ENCODE measurements around the gene PCSK5.
"Not testable (repeated sequence)": the region's sequence is repeated elsewhere in the genome, so short reads cannot be mapped to it uniquely, and the experiment has no call there.

Gene PCSK5

DNA sequence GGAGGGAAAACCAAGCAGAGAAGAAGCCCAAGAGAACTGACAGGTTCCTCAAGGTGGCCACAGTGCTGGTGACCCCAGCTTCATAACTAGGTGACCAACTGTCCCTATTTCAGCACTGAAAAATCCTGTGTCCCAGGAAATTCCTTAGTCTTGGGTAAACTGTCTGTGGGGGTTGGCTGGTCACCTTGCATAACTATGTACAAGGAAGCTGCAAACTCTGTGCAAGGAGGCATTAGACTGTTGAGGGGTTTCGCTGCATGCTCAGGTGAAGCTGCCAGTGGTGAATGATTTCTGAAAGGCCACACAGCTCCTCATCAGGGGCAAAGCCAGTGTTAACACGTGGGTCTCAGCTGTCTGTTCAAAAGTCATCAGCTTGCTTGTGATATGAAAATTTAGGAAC lies 36.9 kb downstream of the PCSK5 start:
- no peak for DNase-seq

DNA sequence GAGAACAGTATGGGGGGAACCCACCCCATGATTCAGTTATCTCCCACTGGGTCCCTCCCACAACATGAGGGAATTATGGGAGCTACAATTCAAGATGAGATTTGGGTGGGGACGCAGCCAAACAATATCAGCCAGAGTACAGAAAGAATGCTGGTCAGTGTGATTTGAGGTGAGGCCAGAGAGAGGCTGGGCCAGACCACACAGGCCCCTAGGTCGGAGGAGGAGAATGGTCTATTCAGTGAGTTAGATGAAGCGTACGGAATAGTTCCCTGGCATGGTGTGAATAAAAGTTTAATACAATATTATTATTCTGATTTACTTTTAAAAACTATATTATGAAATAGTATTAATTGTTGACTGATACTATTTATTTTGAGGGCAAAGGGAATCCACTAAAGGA lies 39.7 kb downstream of the PCSK5 start:
- no peak for DNase-seq

DNA sequence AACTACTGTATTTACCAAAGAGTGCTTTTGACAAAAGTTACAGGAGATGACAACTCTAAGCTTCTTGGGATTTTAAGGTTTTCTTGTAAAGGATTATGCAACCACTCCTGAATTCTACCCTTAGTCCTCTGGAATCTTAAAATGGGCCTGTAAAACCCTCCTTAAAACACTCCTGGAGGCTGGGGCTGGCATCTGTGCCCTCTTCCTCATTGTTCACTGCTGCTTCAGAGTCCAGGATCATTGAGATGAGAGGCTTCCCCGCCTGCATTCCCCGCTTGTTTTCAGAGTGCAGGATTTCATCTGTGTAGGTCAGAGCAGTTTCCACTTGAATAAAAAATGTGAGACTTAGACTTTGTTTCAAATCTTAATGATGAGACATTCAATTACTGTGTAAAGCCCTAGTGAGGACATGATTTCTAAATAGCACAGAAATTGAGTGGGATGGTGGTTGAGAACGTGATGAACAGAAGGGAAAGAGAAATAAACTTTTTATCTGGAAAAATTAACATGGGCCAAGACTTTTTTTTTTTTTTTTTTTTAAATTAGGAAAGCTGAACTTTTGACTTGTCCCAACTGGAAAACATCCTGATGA lies 40.4 kb downstream of the PCSK5 start:
- no peak for DNase-seq

DNA sequence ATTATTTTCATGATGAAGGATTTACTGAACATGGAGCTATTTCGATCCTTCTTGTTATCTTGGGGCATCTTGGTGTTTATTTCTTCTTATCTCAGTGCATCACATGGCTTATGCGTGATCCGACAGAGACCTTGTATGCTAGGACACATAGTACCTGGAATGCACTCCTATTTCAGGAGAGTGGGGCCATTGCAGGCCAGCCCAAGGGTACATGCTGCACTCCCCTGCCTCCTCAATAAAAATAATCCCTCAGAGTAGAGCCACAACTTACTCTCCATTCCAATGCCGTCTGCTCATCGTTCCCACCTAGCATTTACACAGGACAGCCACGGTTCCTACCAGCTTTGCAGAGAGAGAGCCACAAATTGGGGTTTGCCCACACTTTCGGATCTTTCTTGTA lies 43.5 kb downstream of the PCSK5 start:
- DNase-seq, result no peak

DNA sequence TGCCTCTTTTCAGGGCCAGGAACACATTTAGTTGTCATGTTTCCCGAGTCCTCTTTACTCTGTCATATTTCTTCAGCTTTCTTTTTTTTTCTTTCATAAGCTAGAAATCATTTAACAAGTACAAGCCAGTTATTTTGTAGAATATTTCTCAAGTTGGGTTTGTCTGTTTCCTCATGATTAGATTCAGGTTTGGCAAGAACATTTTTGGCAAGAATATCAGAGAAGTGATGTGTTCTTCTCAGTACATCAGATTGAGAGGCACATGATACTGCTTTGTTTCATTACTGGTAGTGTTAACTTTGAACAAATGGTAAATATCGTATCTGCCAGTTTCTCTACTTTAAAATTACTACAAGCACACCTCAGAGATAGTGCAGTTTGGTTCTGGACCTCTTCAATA lies 45.1 kb downstream of the PCSK5 start:
- DNase-seq, result no peak

DNA sequence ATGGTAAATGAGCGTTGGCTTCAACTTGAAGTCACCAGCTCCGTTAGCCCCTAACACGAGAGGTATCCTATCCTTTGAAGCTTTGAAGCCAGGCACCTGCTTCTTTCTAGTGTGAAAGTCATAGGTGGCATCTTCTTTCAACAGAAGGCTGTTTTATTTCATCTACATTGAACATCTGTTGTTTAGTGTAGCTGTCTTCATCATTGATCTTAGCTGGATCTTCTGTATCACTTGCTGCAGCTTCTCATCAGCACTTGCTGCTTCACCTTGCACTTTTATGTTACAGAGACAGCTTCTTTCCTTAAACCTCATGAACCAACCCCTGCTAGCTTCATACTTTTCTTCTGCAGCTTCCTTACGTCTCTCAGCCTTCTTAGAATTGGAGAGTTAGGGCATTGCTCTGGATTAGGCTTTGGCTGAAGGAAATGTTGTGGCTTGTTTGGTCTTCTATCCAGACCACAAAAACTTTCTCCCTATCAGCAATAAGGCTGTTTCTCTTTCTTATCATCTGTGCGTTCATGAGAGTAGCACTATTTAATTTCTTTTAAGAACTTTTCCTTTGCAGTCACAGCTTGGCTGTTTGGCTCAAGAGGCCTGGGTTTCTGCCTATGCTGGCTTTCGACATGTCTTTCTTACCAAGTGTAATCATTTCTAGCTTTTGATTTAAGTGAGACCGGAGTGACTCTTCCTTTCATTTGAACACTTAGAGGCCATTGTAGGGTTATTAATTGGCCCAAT lies 47.2 kb downstream of the PCSK5 start:
- DNase-seq, result no peak

DNA sequence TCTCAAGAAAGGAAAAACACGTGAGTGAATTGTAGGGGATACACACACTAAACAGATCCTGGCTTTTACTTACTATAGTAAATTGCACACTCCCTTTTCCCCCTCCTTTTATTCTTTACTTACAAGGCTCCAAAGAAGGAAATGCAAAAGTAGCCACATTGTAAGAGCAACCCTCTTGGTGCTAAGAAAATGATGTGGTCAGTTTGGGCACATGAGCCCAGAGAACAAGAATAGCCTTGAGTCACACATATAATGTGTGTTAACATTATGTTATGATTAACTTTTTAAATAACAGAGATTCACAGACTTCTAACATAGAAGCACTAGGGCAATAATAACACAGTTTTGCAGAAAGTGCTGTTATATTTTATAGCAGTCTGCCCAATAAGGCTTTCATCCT lies 48.5 kb downstream of the PCSK5 start:
- no peak for DNase-seq

DNA sequence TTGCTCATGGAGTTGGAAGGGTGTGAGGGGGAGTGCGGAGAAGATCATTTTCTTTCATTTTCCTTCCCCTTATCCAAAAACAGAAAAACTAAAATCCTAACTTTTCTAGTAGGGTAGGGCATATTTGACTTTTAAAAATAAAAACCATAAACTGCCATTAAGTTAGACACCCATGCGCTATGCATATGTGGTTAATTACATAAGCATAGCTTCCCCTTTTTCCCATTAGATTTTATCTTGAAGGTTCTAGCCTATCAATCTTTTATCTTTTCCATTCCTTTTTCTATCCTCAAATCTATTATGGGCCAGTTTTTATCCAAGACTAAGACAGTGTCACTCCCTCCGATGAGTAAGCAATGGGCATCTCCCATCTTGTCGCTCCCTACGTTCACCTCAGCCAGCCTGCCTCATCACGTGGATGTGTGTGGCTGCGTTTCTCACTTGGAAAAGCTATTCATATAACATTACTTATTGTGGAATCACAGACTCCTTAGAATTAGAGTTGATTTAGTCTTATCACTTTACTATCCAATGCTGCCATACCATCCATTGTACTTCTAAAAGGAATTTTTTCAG lies 49.2 kb downstream of the PCSK5 start:
- no peak for DNase-seq

DNA sequence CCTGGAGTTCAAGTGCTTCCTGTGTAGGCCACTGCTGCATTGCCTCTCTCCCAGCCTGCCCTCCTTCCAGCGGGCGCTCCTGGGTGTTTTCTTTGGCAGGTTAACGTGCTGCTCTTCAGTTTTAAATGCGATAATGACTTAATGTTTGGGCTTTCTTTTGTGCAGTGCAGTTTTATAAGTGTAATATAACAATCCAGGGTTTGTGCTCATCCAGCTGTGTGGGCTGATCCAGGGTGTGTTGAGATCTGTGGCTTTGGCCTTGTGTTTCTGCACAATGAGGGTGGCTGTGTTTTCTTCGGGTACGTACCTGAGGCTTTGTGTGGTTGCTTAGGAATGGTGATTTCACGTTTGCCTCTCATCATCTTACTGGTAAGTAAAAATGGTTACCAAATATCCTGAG lies 50.6 kb downstream of the PCSK5 start:
- no peak for DNase-seq

DNA sequence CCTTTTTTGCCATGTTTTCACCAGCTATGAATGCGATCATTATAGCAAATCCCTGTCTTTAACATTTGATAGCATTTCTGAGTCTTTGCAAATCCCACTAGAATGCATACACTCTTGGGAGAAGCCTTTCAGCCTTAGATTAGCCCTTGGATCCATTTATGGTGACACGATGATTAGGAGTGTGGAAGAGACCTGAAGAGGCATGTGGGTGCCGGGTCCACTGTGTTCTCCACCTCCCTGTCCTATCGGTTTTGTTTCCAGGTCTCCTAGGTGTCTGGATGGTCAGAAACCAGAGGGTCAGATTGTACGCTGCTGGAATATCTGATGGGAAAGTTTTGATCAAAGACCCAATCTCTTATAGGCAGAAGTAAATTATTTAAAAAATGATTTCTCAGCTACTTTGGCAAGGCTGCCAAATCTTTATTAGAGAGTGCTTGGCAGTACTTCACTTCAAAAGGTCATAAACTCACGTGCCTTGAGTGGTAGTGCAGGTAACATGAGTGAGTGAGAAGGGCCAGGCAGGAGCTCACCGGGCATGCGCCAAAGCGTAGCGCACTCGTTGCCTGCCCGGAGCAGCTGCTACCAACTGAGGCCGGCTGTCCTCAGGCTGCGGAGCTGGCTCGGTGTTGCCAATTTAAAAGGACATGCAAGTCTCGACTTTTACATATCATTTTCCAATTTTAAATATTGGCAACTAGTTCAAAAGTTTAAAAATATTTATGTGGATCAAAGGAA lies 51.3 kb downstream of the PCSK5 start:
- DNase-seq, result no peak

DNA sequence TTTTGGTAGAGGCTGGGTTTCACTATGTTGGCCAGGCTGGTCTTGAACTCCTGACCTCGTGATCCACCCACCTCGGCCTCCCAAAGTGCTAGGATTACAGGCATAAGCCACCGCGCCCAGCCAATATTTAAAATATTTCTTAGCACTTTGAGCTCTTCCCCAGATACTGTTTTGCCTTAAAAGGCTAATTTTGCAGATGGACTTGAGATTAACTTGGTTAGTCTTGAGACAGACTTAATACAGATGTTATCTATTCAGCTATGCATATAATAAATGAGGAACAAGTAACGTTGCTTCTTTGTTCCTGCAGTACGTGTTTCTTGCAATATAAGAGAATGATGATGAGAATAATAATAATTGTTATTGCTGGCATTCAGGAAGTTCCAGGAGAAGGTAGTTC lies 56.3 kb downstream of the PCSK5 start:
- DNase-seq, result no peak

DNA sequence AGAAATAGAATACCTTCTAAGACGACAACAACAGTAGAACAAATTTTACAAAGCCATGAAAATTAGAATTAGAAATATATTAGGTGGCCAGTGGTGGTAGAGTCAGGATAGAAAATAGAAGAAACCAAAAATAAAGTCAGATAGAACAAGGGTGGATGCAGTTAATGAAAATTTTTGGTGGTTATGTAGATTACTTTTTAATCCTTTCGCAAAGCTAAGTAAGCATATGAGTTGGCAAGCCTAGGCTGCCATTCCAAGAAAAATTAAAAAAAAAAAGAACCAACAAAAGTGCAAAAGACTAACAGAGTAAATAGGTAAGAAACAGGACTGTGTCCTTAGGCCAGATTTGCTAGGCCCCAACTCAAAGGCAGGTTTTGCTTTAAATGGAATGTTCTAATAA lies 56.8 kb downstream of the PCSK5 start:
- no peak for DNase-seq

DNA sequence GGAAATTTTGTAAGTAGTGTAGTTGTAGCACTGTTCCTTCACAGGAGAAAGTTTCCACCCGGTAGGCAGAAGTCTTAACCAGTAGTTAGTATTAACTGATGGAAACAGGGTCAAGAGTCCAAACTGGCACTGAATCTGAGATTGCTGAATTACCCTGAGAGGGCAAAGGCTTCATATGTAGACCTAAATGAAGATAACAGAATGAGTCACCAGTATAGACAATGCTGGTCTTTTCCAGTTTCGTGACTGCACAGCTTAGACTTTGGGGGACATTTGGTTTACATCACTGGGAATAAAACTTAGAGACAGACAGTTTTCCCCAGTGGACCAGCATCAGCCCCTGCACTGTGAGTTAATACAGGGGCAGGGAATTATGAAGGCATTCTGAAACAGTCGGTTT lies 60.5 kb downstream of the PCSK5 start:
- no peak for DNase-seq

DNA sequence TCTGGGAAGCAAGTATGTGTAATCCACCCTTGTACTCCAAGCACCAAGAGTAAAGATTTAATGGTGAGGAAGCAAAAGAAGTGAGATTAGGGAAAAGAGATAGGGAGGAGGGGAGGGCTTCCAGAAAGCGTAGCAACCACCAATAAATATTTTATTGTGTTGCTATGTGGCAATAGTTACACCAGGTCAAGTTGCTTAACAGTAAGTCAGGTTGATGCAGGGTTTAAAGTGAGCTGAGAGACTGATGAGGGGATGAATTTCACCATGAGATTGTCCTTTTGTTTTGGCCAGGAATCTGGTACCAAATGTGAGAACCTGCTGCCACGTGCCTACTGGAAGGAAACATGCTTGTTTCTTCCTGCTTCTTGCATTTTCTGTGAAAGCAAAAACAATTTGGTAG lies 62.7 kb downstream of the PCSK5 start:
- no peak for DNase-seq

DNA sequence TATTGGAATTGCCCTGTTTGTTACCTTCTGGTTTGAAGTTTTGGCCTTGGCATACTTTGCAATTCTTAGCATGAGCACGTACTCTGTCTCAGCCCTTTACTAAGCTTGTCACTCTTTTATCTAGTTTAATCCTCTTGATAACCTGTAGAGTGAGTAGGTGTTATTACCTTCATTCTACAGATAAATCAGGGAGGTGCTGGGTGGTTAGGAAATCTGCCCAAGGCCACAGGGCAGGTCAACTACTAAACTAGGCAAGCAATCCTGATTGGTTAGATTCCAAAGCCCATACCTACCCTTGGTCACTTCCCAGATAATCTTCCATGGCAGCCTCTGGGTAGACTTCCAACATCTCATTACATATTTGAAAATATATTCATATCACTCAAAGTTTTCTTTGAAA lies 65.7 kb downstream of the PCSK5 start:
- DNase-seq, result no peak

DNA sequence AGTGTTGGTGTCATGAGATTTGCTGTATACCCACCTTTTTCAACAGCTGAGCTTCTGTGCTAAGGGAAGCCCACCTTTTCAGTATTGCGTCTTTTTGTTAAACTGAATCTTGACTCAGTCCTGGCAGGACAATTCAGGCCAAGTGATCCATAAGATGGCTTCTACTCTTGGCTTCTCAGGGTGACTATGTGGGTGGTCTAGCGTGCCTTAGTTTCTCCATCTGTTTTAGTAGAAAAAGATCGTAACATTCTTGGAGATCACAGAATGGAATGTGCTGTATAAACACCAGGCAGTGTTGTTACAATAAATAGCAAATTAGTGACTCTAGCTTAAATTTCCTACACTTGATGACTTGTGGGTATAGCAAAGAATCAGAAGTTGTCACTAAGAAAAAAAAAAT lies 66.6 kb downstream of the PCSK5 start:
- DNase-seq, result no peak

DNA sequence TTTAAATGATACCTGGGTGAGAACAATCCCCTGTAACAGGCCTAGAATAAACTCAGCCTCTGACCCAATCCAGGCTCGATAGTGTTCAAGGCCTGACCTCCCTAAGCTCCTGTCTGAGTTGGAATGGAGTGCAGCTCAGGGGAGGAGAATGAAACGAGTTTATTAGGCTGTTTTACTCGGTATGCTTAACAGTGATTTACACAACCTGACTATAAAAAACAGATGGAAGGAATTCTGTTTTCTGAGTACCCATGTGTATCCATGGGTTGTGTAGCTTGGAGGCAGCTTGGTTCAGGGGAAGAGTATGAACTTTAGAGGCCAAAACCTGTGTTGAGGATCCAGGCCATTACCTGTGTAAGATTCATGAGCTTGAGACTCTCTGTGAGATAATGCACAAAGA lies 67.8 kb downstream of the PCSK5 start:
- DNase-seq, result no peak

DNA sequence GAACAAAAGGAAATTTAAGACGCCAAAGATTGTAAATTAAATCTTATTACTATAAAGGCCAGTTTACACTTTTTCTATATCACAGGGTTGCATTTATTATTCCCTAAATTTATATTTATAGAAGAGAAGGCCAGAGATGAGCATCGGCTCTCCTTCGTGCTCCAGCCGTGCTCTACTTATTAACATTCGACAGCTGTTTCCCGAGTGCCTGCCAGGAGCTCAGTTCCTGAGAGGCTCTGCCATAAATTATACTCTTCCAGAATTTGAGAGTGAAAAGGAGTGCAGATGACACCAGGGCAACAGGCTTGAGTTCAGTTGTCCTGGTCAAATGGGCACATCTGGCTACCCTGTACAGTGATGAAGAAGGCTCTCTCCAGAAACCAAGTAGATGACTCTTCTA lies 70.1 kb downstream of the PCSK5 start:
- DNase-seq, result no peak

DNA sequence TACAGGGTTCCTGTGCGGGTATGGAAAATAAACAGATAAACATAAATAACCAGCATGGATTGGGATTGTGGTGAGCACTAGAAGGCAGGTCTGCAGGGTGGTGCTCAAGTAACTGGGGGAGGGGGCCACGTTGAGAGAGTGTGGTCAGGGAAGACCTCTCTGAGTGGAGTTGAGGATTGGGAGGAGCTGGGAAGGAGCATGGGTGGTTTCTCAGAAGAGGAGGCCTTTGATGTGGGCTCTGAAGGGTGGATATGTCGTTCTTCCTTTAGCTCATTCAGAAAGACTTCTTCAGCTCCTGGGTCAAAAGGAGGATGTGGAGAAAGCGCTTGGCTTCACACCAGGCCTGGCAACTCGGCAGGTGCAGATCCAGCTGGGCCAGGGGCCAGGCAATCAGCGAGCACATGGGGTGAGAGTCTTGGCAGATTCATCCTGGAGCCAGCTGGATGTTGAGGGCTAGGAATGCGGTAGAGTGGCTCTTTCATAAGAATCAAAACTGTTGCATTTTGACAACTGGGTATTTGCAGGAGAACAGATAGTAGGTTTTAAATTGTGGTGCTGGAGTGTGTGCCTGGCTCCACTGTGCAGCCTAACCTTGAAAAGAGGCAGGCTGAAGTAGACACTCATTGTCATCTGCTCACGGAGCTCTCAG lies 71.7 kb downstream of the PCSK5 start:
- DNase-seq, result no peak

DNA sequence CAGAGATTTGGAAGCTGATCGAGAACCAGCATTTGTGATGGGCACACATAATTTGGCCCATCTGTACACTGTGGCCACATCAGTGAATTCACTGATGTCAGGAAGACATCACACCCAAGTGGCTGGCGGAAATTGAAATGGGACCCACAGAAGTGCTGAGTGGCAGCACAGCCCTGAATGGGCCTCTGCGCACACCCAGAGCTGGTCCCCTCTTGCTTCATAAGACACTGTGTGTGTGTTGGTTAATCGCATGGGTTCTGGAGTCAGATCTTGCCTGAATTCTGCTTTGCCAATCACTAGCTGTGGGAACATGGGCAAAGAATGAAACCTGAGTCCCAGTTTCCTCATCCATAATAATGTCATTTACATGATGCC lies 72.2 kb downstream of the PCSK5 start:
- DNase-seq, result no peak

DNA sequence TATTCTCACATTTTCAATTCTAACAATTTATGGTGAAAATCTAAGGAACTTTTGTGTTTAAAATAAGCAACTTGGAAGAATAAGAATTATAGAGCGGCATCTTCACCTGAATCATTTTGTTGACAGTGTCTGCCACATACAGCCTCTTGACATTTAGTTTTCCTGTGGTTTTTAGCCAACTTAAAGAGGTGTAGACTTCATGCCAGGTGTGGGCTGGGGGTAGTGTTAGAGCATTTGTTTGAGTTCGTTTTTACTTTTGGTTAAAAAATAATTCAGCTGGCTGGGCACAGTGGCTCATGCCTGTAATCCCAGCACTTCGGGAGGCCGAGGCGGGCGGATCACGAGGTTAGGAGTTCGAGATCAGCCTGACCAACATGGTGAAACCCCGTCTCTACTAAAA lies 72.8 kb downstream of the PCSK5 start:
- DNase-seq, result not testable (repeated sequence)

DNA sequence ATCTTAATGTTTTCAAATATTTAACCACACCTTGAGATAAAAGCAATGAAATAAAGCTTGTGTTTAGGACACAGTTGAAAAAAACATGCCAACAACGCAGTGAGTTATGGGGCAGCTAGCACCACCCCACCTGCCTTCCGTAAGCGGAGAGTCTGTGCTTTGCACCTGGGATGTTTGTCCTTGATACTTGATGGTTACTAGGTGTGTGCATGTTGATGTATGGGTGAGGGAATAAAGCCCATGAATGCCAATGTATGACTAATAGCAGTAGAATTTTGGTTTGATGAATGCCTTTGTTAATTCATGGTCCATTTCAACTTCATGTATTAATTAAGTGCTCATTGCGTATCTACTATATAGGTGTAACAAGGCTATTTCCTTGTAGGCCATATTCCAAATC lies 74.0 kb downstream of the PCSK5 start:
- DNase-seq, result no peak

DNA sequence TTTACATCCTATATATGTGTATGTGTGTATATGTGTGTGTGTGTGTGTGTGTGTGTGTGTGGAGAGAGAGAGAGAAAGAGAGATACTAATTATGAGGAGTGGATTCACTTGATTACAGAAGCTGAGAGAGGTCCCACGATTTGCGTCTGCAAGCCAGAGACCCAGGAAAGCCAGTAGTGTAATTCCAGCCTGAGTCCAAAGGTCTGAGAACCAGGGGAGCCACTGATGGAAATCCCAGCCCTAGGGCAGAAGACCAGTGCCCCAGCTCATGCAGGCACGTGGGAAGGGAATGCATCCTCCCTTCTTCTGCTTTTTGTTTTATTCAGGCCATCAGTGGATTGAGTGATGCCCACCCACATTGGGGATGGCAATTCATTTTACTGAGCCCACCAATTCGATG lies 74.8 kb downstream of the PCSK5 start:
- no peak for DNase-seq

DNA sequence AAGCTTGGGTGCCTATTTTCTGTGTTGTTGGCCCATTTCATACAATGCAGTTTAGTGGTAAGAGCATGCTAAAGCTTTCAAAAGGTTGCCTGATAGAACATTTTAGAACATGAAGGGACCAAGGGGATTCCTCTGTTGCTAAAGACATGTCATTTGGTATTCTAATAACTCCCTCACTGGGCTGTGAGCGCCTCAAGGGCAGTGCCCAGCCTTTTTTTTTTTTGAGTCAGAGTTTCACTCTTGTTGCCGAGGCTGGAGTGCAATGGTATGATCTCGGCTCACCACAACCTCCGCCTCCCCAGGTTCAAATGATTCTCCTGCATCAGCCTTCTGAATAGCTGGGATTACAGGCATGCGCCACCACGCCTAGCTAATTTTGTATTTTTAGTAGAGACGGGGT lies 77.1 kb downstream of the PCSK5 start:
- DNase-seq, result no peak
